LHCN-M2 (cell line): ENCODE results near the gene AXIN1. TPM values are rescaled to one million over a fixed set of nuclear protein-coding genes. Genes with fewer than 3 reads are reported as not detected.
A peak's percentile ranks its signal among the peaks of the same experiment; 100 is the strongest.
"Not testable (repeated sequence)": the region's sequence is repeated elsewhere in the genome, so short reads cannot be mapped to it uniquely, and the experiment has no call there.

ENCODE experiments used
- DNase-seq: peaks from one replicate; pipeline ENCODE4 v3.0.0-alpha.2; 2012; ENCODE audit warnings: low read depth
- total RNA-seq: library from RNA; depleted of rRNA; stranded (reverse); fragments of >200 nt; gene quantifications from 2 replicates; pipeline ENCODE4 v1.2.3, GENCODE V29; 2014

AXIN1 gene
- total RNA-seq, 1 experiment from 2014 or later: 21.6 TPM

DNA sequence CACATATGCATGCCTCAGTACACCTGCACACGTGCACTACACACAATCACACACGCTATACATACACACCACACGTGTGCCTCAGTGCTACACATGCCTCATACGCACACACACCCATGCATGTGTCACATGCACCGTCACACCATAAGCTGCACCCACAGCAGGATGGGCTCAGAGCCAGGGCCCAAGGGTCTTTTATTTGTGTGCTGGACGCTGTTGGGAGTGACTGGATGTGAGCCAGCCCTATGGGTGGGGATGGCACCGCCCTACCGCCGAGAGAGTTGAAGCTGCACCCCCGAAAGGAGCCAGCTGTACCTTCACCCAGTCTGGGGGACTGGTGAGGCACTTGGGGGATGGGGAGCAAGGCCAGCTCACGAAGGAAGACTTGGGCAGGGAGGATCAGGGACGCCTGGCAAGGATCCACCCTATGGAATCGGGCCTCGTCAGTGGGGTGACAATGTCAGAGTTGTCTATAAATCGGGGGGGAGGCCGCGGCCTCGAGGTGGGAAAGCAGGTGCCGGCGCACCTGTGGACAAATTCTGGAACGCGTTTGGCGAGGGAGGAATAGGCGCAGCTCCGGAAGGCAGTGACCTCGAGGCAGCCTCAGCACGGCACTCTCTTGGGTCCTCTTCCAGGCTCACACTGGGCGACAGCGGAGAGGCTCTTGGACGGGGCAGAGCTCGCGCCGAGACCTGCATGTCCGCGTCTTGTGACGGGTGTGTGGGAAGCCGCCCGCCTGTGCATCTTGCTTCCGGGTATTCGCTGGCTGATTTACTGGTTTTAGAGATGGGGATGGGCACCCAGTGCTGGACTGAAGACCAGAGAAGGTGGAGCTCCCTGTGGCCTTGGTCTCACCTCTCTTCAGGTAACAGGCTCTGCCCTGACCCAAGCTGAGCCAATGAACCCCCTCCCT is 84.1 kb downstream of the AXIN1 start:
- DNase-seq: no peak

DNA sequence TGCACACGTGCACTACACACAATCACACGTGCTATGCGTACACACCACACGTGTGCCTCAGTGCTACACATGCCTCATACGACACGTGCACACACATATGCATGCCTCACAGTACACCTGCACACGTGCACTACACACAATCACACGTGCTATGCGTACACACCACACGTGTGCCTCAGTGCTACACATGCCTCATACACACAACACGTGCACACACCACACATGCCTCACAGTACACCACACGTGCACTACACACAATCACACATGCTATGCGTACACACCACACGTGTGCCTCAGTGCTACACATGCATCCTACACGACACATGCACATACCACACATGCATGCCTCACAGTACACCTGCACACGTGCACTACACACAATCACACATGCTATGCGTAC is 85.0 kb downstream of the AXIN1 start:
- DNase-seq: not testable (repeated sequence)

DNA sequence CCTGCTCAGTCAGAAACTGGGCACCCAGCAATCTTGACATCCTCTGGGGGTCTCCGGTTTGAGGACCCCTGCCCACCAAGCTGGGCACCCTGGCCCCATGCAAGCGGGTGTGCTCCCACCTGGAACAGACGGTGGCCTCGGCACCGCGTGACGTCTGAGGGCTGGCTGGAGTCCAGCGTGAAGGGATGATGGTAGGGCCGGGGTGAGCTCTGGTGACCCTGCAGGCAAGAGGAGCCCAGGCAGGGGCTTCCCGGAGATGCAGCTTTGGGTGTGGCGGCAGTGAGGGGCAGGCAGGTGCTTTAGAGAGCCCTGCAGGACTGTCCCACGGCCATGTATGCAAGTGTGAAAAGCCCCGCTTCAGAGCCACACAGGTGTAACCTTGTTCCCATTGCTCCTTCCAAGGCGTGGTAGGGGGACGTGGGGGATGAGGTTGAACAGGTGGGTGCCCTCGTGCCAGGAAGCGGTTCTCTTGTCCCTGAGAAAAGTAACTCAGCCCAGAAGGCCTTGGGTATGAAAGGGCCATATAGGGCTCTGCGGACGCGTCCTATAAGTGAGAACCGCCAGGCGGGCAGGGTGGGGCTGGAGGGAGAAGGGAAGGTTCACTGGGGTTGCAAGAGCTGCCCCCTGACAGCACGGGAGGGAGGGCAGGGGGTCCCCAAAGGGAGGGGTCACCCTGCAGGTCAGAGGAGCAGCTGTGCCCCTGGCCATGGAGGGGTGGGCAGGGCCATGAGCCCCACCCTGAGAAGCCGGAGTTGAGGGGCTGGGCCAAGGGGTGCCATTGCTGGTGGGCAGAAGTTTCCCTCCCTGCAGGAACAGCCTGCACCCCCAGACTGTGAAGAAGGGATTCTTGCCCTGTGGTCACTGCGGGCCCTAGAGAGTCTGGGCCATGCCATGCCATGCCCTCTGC is 86.0 kb downstream of the AXIN1 start:
- no peak for DNase-seq

DNA sequence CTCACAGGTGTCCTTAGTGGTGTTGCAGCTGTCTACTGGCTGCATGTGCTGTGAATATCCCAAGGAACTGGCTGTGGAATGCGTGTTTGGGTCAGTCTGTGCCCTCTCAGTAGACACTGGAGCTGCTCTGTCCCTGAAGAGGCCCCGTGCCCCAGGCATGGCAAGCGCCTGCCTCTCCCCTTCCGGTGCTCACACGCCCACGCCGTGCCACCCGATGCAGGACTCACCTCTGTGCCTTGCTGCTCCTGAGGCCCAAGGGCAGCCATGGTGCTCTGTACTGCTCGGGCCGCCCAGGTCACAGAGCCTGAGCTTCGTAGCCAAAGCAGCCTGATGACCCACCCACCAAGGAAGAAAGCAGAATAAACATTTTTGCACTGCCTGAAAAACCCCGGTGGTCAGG is 86.8 kb downstream of the AXIN1 start:
- DNase-seq: peak; percentile 8

DNA sequence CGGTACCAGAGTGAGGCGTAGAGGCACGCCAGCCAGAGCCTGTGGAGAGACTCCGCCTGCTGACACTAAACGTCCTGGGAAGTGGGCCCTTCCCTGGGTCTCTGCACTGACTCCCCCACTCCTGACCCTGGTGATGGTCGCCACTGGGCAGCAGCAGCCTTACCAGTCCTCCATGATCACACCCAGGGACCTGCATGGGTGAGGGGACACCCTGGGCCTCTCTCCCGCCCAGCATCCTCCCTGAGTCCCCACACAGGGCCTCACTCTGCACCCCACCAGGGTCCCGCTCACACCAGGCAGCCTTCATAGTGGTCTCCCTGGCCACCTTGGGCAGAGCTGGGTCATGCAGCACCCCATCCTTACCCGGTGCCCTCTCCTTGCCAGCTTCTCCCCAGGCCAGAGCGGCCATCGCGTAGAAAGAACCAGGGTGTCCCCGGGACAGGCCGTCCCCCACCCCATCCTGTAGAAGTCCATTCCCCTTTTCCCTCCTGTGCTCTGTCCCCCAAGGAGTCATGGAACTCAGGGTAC is 87.5 kb downstream of the AXIN1 start:
- no peak for DNase-seq

DNA sequence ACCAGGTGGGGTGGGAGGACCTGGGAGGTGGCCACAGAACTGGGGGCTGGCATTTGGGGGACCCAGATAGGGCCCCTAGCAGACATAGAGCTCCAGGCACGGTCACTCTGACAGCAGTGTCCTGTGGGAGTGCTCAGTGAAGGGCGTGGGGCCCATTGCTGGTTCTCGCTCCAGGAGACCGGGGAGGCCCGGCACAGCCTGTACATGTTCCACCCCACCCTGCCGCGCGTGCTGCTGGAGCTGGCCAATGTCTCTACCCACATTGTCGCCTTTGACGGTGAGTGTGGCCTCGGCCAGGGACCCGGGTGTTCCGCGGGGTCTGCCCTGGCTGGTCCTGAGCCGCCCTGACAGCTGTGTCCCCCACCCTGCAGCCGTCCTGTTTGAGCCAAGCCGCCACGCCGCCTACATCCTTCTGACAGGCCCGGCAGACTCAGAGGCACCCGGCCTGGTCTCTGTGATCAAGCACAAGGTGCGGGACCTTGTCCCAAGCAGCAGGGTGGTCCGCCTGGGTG is 88.0 kb downstream of the AXIN1 start:
- DNase-seq: no peak

DNA sequence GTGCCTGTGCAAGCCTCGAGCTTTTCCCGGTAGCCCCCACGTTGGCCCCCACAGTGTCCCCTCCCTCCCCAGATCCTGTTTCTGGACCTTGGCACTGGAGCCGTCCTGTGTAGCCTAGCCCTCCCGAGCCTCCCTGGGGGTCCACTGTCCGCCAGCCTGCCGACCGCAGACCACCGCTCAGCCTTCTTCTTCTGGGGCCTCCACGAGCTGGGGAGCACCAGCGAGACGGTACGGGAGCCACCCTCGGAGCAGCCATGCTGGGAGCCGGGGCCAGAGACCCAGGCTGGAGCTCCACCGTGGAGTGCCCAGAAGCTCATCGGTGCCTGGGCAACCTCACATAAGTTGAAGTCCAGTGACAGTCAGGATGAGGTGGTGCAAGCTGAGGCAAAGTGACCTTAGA is 88.6 kb downstream of the AXIN1 start:
- no peak for DNase-seq

DNA sequence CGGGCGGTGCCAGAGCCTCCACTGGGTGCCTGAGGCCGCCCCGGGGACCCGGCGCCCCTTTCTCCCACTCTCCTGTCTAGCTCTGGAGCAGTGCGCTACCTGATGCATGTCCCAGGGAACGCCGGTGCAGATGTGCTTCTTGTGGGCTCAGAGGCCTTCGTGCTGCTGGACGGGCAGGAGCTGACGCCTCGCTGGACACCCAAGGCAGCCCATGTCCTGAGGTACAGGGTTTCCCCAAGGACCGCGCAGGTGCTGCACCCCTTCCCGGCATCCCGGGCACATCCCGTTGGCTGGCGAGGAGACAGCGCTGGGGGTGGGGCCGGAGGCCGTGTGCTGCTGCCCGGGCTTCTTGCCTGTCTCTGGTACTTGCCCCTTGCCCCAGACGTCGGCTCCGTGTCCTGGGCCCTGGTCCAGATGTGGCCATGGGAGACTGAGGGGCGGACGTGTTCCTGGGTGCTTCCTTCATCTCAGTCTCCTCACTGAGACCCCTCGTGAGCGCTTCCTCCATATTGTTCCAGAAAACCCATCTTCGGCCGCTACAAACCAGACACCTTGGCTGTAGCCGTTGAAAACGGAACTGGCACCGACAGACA is 89.2 kb downstream of the AXIN1 start:
- DNase-seq: no peak

DNA sequence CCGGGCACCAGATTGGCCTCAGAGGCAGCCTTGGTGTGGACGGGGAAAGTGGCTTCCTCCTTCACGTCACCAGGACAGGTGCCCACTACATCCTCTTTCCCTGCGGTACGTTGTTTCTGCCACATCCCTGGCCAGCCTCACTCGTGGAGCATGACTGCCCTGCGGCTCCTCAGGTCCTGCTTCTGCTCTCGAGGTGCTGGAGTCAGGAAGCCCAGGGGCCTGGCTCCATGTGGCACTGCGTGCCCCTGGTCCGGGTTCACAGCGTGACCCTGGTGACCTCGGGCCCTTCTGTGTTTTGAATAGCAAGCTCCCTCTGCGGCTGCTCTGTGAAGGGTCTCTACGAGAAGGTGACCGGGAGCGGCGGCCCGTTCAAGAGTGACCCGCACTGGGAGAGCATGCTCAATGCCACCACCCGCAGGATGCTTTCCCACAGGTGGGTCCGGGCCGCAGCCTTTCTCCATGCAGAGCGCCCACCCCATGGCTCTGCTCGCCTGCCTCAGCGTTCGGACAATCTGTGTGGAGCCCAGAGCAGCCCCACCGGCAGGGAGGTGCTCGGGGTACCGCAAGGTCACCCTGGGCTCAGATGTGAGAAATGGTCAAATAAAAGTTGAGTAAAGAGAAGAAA is 90.3 kb downstream of the AXIN1 start:
- DNase-seq: no peak

DNA sequence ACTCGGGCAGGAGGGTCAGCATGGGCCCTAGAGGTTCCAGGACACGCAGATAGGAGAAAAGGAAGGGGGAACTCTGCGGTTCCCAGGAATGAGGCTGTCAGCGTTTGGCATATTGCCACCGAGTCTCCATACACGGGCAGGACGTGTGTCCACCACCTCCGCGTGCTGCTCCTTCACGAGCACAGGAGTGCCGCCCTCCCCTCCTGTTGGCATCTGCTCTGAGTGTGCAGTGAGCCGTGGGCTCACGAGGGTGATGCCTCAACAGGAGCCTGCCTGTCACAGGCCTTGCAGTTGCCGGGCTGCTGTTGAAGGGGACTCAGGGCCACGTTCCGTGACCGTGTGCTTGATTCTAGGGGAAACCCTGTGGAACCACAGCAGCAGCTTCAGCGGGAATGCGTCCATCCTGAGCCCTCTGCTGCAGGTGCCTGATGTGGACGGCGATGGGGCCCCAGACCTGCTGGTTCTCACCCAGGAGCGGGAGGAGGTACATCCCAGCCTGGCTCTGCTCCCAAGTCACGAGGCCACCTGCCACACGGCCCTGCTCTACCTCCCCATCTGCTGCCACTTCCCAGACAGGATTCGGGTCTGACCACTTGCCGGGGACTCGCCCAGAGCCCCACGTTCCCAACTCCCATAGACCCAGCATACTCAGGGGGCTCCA is 91.4 kb downstream of the AXIN1 start:
- no peak for DNase-seq

DNA sequence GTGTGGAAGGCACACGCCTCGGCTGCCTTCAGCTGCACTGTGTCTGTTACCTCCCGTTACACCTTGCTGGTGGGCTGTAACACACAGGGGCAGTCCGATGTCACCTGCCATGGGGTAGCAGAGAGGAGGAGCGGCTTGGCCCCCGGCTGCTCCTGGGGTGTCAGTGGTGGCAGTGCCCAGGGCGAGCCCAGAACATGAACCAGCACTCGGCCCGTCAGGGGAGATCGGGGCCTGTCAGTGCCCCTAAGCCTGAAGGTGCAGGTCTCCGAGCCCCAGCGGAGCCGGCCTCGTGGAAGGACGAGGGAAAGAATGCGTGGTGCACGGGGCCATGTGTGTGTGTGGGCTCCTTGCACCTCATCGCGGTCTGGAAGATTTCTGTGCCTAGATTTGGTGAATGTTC is 92.2 kb downstream of the AXIN1 start:
- DNase-seq: no peak

DNA sequence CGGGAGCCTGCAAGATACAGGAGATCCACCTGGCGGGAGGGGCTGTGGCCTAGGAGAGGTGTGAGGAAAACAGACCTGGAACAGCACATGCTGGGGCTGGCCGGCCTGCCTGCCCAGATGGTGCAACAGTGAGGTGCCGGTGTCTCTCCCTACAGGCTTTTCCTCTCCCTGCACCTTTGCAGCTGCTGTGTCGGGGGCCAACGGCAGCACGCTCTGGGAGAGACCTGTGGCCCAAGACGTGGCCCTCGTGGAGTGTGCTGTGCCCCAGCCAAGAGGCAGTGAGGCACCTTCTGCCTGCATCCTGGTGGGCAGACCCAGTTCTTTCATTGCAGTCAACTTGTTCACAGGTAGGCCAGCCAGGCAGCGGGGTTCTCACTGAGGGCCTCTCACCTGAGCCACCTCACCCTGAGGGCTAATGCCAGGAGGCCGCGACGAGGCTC is 92.7 kb downstream of the AXIN1 start:
- no peak for DNase-seq

DNA sequence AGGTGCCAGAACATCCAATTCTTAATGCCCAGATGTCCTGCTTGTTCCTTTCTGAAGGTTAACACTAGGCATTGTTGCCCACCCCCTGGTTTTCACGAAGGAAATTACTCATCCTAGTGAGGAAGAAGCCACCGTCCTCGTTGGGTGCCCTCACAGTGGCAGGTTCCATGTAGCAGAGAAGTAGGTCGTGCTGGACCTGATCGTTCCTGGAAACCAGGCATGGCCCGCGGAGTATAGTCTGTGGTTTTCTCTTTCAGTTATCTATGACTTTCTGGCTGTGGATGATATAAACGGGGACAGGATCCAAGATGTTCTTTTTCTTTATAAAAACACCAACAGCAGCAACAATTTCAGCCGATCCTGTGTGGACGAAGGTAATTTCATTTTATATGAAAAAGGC is 93.3 kb downstream of the AXIN1 start:
- no peak for DNase-seq

DNA sequence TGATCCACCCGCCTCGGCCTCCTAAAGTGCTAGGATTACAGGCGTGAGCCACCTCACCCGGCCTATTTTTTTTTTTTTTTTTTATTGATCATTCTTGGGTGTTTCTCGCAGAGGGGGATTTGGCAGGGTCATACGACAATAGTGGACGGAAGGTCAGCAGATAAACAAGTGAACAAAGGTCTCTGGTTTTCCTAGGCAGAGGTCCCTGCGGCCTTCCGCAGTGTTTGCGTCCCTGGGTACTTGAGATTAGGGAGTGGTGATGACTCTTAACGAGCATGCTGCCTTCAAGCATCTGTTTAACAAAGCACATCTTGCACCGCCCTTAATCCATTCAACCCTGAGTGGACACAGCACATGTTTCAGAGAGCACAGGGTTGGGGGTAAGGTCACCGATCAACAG is 94.4 kb downstream of the AXIN1 start:
- not testable (repeated sequence) for DNase-seq

DNA sequence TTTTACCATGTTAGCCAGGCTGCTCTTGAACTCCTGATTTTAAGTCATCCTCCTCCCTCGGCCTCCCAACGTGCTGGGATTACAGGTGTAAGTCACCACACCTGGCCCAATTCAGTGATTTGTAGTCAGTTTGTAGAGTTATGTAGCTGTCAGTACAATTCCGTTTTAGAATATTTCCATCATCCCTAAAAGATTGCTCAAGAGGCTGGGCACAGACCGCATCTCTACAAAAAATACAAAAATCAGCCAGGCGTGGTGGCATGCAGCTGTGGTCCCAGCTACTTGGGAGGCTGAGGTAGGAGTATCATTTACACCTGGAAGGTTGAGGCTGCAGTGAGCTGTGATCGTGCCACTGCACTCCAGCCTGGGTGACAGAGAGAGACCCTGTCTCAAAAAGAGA is 97.3 kb downstream of the AXIN1 start:
- DNase-seq: no peak

DNA sequence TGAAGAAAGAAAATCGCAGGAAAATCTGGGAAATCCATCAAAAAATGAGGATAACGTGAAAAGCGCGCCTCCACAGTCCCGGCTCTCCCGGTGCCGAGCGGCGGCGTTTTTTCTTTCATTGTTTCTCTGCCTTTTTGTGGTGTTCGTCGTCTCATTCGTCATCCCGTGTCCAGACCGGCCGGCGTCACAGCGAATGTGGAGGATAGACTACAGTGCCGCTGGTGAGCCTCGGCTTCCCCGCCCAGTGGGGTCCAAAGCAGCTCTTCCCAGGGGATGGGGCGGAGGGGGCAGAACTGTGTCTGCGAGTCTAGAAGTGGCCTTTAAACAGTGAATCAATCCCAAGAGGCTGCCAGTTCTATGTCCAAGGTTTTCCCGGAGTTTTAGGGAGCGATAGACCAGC is 98.1 kb downstream of the AXIN1 start:
- DNase-seq: no peak

DNA sequence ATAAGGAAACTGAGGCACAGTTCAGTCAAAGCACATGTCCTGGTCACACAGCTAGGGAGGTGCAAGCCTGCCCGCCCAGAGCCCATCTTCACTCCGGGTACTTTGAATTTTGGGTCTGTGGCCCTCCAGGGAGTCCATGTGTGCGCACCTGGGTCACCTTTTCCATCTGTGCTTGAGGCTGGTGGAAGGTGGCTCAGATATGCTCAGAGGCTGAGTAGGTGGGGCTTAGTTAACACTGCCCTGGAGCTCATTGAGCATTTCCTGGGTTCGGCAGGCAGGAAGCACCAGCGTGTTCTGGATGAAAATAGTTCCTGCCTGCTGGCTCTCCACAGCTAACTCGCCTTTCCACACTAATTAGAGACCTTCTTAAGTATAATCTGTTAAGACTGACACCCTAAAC is 98.7 kb downstream of the AXIN1 start:
- DNase-seq: no peak

DNA sequence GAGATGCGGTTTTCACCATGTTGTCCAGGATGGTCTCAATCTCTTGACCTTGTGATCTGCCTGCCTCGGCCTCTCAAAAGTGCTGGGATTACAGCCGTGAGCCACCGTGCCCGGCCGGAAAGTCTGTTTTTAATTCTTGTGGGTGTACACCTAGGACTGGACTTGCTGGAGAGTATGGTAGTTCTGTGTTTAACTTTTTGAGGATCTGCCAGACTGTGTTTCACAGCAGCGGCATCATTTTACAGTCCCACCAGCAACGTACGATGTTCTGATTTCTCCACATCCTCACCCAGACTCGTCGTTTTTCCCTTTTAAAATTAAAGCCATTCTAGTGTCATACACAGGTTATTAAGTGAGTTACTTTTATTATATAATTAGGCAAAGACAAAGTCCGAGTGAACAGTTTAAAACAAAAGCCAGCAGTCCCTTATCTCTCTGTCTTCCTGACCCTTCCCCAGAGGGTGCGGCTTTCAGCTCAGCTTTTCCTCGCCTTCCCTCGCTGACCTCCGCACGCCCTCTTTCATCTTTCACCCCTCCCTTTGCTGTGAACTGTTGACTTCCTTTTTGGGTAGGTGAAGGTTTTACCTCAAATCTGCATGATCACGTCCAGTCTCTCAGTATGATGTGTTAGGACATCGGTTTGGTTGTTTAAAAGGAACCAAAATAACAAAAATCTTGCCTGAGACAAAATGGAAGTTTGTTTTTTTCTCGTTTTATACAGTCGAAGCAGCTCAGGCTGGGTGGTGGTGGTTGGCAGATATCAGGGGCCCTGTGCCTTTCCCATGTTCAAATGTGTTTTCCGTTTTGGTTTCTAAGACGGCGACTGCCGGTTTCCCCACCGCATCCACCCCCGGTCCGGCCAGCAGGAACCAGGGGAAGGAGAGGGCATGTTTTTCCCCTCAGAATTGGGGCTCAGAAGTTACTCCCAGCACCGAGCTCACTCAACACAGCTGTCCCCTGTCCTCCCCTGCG is 99.9 kb downstream of the AXIN1 start:
- DNase-seq: no peak

DNA sequence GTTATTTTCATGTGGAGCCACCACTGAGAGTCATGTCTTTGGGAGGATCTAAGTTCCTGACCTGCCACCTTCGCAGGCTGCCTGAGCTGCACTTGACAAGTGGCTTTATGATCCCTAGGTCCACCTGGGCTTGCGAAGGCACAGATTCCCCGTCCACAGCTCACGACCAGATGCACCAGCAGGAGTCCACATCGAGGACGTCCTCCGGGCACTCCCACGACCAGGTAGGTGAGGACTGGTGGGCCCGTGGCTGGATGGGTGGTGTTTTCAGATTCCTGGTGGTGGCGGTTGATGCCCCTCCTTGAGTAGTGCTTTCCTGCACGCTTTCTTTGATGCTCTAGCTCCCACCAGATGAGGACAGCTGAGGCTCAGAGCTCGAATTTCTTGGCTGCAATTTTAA is 103.1 kb downstream of the AXIN1 start:
- DNase-seq: no peak
